Activated T-helper 1 cell treated with anti-CD3 and anti-CD28 coated beads, Interleukin-2, amount 50 U/mL, for 16 hours (primary cell): ENCODE measurements around the gene PUS1.

ENCODE experiments used
- DNase-seq, 2 donors: peaks; one replicate each; pipeline ENCODE4 v3.0.0-alpha.2; 2020; ENCODE audit warnings: low read depth in 1 of 2, low spot score in 1 of 2

The PUS1 gene

GRCh38 chr12:131990066-131990979, 61.2 kb downstream of the PUS1 start:
- no peak for DNase-seq

- no peak for DNase-seq
These were observed 61.9 kb downstream of the PUS1 start for GRCh38 chr12:131990980-131991305.

GRCh38 chr12:131991816-131992430, 62.8 kb downstream of the PUS1 start:
- no peak for DNase-seq

- no peak for DNase-seq
These were observed 65.5 kb downstream of the PUS1 start for GRCh38 chr12:131994589-131994988.
